Neuron (in vitro differentiated cells): ENCODE results near the gene HMX2.
"Not testable (repeated sequence)": the region's sequence is repeated elsewhere in the genome, so short reads cannot be mapped to it uniquely, and the experiment has no call there.

Source experiments
- H2AFZ ChIP-seq: one replicate; pipeline ENCODE4 v1.6.1; 2013; ENCODE audit warnings: low read depth, mild to moderate bottlenecking, inconsistent platforms, low read length, moderate library complexity
- H3K27me3 ChIP-seq: one replicate; pipeline ENCODE4 v1.6.1; 2013; ENCODE audit warnings: low read length; ENCODE audit not compliant: insufficient read depth
- H3K36me3 ChIP-seq: one replicate; pipeline ENCODE4 v1.6.1; 2013; ENCODE audit warnings: low read length; ENCODE audit not compliant: insufficient read depth
- H3K4me1 ChIP-seq: one replicate; pipeline ENCODE4 v1.6.1; 2013; ENCODE audit warnings: low read length; ENCODE audit not compliant: insufficient read depth
- H3K4me3 ChIP-seq: 2 replicates; pipeline ENCODE4 v1.5.1; 2013; ENCODE audit warnings: mild to moderate bottlenecking, low read length, moderate library complexity
- H3K9me3 ChIP-seq: one replicate; pipeline ENCODE4 v1.6.1; 2013; ENCODE audit warnings: low read length

HMX2 gene

DNA sequence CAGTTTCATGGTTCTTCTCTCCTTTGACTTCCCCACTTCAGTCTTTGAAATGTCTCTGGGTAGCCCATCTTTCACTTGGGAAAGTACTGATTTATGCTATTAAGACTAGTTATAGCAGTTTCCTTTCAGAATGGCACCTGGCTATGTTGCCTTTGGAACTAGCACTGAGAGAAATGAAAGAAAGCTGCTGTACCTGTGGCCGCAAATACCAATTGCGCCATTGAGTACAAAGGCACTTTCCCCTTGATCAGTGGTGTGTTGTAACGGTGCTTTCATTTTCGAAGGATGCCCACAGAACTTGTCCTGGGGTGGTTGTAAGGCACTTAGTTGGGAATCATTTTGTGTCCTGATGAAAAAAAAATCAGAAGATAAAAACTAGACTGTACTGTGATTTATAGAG is 23.0 kb downstream of the HMX2 start:
- peaks cover 39% of the 10 kb centered on the region for H3K36me3 ChIP-seq
- no peak overlapping the region for H3K4me3 ChIP-seq
- peaks cover 2% of the 10 kb centered on the region for H3K9me3 ChIP-seq
- H3K4me1 ChIP-seq: no peaks in the 10 kb centered on the region
- H3K27me3 ChIP-seq: no peaks in the 10 kb centered on the region
- no peak overlapping the region for H2AFZ ChIP-seq

GRCh38 chr10:123171616-123172015 is 23.7 kb downstream of the HMX2 start:
- peaks cover 37% of the 10 kb centered on the region for H3K36me3 ChIP-seq
- H3K4me3 ChIP-seq, H2AFZ ChIP-seq, H3K9me3 ChIP-seq, H3K27me3 ChIP-seq, H3K4me1 ChIP-seq: not testable (repeated sequence)

DNA sequence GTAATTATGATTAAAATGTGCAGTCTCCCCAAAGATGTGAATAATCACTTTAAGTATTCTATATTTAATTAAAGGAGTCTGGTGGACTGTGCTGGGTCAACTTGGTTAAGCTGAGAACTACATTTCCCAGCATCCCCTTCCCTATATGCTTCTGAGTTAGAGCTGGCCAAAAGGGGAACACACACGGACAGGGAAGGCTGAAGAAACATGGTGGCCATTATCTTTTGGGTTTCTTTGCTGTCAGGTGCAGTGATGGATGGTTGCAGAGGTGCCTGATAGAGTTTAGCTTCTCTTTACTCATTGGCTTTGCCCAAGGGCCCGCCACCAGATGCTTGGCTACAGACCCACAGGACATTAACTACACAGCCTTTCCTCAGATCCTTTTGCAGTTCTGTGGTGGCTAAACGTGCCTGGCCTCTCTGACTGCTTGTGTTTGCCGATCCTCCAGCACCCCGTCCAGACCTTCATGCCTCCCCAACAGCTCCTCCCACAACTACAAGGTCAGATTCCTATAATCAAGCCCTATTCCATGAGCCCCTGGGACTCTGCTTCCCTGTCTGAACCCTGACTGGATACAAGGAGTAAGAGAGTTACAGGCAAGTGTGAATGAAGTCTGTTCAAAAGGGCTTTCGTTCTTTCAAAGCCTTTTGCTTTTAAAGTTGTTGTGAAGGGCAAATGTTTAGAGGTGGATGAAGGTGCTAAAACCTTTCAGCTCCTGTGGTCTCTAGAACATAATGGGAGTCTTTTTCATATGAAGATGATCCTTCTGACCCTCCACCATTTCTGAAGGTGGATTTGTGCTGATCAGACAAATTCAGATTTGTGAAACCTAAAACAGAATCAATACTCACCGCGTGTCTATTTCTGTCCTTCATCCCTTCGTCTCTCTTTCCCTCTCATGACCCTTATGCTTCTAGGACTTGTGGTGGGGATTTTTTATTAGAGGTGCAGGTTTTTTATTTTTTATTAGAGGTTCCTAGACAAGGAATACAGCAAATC is 27.8 kb downstream of the HMX2 start:
- H3K4me3 ChIP-seq: no peak overlapping the region
- H2AFZ ChIP-seq: no peak overlapping the region
- no peaks in the 10 kb centered on the region for H3K4me1 ChIP-seq
- peaks cover 2% of the 10 kb centered on the region for H3K9me3 ChIP-seq
- peaks cover 18% of the 10 kb centered on the region for H3K36me3 ChIP-seq
- H3K27me3 ChIP-seq: no peaks in the 10 kb centered on the region

GRCh38 chr10:123178390-123178789 is 30.5 kb downstream of the HMX2 start:
- not testable (repeated sequence) for H3K4me1 ChIP-seq, H3K4me3 ChIP-seq, H3K27me3 ChIP-seq, H2AFZ ChIP-seq, H3K9me3 ChIP-seq
- peaks cover 13% of the 10 kb centered on the region for H3K36me3 ChIP-seq

DNA sequence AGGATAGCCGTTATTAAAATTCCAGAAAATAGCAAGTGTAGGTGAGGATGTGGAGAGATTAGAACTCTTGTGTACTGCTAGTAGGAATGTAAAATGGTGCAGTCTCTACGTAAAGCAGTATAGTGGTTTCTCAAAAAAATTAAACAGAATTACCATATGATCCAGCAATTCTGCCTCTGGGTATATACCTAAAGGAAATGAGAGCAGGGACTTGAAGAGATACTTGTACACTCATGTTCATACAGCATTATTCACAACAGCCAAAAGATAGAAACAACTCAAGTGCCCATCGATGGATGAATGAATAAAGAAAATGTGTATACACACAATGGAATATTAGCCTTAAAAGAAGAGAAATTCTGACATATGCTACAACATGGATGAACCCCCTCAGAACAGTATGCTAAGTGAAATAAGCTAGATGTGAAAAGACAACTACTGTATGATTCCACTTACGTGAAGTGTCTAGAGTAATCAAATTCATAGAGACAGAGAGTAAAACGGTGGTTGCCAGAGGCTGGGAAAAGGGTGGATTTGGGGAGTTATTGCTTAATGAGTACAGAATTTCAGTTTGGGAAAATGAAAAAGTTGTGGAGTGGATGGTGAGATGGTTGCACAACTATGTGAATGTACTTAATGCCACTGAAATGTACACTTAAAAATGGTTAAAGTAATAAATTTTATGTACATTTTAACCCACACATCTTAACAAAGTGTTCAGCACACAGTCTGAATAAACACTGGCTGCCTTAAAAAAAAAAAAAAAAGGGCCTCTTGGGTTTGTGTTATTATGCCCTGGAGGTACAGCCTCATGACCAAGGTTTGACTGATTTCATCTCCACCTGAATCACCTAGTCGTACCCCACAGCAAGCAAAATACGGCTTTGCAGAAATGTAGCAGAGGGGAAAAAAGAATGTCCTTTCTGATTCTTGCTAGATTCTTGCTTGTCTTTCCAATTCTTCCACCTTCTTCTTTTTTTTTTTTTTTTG is 32.5 kb downstream of the HMX2 start:
- no peak overlapping the region for H3K4me3 ChIP-seq
- H3K27me3 ChIP-seq: no peaks in the 10 kb centered on the region
- no peaks in the 10 kb centered on the region for H3K4me1 ChIP-seq

GRCh38 chr10:123183724-123184123 is 35.8 kb downstream of the HMX2 start:
- Histone ChIP-seq H3K27me3 (no peaks in the 10 kb centered on the region), H3K4me1 (no peaks in the 10 kb centered on the region), H3K36me3 (peaks cover 2% of the 10 kb centered on the region), H2AFZ (no peak overlapping the region), H3K4me3 (no peak overlapping the region), H3K9me3 (peaks cover 5% of the 10 kb centered on the region)

More for the DNA sequence above, 32.5 kb downstream of the HMX2 start:
- H3K9me3 ChIP-seq: peaks cover 3% of the 10 kb centered on the region
- H3K36me3 ChIP-seq: peaks cover 13% of the 10 kb centered on the region
- H2AFZ ChIP-seq: no peak overlapping the region

GRCh38 chr10:123187781-123188180 is 39.8 kb downstream of the HMX2 start:
- H3K36me3 ChIP-seq: peaks cover 2% of the 10 kb centered on the region
- H3K4me1 ChIP-seq: no peaks in the 10 kb centered on the region
- H3K9me3 ChIP-seq: peaks cover 5% of the 10 kb centered on the region
- no peak overlapping the region for H2AFZ ChIP-seq
- H3K4me3 ChIP-seq: no peak overlapping the region
- H3K27me3 ChIP-seq: no peaks in the 10 kb centered on the region

DNA sequence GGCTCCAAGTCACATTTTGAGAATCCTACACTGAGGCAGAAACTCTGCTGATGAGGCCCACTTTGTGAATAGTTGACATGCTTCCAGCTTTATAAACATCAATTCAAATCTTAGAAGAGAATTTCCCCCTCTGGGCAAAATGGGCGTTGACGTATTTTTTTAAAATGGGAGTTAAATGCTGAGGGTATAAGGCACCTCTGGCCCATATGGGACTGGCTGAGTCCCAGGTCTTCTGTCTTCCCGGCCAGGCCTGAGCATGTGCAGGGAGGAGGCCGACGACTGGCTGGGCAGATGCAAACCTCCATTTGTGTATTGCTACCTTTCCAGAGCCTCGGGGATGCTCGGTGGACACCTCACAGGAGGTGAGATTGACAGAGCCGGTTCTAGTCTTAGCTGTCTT is 44.0 kb downstream of the HMX2 start:
- no peaks in the 10 kb centered on the region for H3K27me3 ChIP-seq
- no peaks in the 10 kb centered on the region for H3K4me1 ChIP-seq
- no peak overlapping the region for H3K4me3 ChIP-seq
- H3K36me3 ChIP-seq: no peaks in the 10 kb centered on the region
- no peaks in the 10 kb centered on the region for H3K9me3 ChIP-seq
- H2AFZ ChIP-seq: no peak overlapping the region

DNA sequence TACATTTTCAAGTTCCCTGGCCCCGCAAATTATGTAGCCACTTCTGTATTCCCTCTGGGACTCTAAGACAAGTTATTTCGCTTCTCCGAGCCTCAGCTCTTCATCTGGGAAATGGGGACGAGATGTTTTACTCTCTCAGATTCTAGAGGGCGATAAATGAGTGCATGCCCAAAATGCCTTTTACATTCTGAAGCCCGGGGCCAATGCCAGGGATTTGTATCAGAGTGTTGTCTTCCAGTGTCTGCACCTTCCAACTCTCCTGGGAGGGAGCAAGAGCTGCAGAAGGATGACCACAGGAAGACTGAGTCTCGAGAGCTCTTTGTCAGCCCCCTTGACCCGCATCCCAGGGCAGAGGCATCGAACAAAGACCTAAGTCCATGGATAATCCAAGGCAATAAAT is 46.1 kb downstream of the HMX2 start:
- Histone ChIP-seq H3K4me3 (no peak overlapping the region), H2AFZ (no peak overlapping the region), H3K9me3 (no peaks in the 10 kb centered on the region), H3K4me1 (no peaks in the 10 kb centered on the region), H3K27me3 (no peaks in the 10 kb centered on the region), H3K36me3 (no peaks in the 10 kb centered on the region)
